SK-N-MC (cell line): Measurements from ENCODE around the gene TARS1.

ENCODE experiments used
- EZH2 ChIP-seq: fragments of 200-600 bp; sonication (generic); IDR thresholded peaks from one replicate; pipeline ENCODE4 v1.6.1; 2017; ENCODE audit warnings: antibody characterized with exemption
- POLR2AphosphoS5 ChIP-seq: IDR thresholded peaks from 2 replicates; pipeline ENCODE4 v1.6.1; 2012; ENCODE audit warnings: mild to moderate bottlenecking, low read depth, low read length, borderline replicate concordance

DNA sequence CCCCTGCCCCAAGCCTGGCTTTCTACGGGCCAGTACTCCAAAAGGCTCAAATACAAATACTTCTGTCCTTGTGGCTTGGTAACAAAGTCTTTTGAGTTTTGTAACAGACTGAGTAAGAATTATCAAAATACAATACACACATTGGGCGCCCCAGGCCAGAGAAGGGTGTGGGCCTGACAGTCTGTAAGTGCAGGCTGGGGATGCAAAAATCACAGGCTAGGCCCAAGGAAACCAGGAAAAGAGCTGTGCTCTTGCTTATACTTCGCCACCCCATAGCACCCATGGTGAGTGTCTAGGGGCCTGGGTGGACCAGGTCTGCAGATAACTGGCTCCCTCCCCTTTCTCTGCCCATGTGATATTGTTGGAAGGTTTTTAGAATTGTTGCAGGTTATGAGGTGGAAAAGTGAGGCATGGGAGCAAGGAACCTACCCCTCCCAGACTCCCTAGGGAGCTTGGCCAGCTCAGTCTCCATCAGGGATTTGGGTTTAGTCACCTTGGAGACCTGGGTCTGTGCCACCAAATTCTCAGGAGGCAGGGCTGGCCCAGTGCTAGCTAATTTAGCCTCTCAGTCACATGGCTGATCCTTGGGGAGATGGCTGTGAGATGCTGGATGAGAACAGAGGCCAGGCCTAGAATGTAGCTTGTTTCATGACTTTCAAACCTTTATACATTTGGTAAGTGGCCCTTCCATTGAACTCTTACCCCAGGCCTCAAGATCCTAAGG lies 72.9 kb downstream of the TARS1 start:
- TF ChIP-seq POLR2AphosphoS5 (no peak), EZH2 (no peak)
